VCaP (cell line): ENCODE results near the gene KLK11.

Experiments
- H3K27ac ChIP-seq: fragments of 450-650 bp; 2 replicates; pipeline ENCODE4 v1.5.1; 2017
- CTCF ChIP-seq: fragments of 450-650 bp; conservative IDR thresholded peaks from 2 replicates; pipeline ENCODE4 v1.5.1; 2017; ENCODE audit warnings: mild to moderate bottlenecking, moderate library complexity

The KLK11 gene

GRCh38 chr19:51044327-51044726 lies 17.9 kb upstream of the KLK11 start:
- no peak overlapping the region for H3K27ac ChIP-seq
- no peak for TF ChIP-seq CTCF

GRCh38 chr19:51043497-51043896 lies 17.1 kb upstream of the KLK11 start:
- no peak for TF ChIP-seq CTCF
- H3K27ac ChIP-seq: no peak overlapping the region

- H3K27ac ChIP-seq: no peak overlapping the region
- no peak for TF ChIP-seq CTCF
Measured at GRCh38 chr19:51040151-51040550, 13.7 kb upstream of the KLK11 start.

- TF ChIP-seq CTCF: no peak
- no peak overlapping the region for H3K27ac ChIP-seq
Measured at GRCh38 chr19:51036519-51036918, 10.1 kb upstream of the KLK11 start.

GRCh38 chr19:51034704-51035103 lies 8.3 kb upstream of the KLK11 start, which contains the start of gene KLK12:
Gene KLK12 (minus strand): TSS chr19:51035002. CDS start chr19:51034621, 381 bp downstream.
- H3K27ac ChIP-seq: no peak within 1 kb of the TSS
- no peak for TF ChIP-seq CTCF

- no peak for TF ChIP-seq CTCF
- H3K27ac ChIP-seq: no peak overlapping the region
Measured at GRCh38 chr19:51031880-51032225, 5.4 kb upstream of the KLK11 start.

GRCh38 chr19:51031220-51031879 lies 4.9 kb upstream of the KLK11 start:
- no peak for TF ChIP-seq CTCF

More at GRCh38 chr19:51031220-51031879, 4.9 kb upstream of the KLK11 start:
- no peak overlapping the region for H3K27ac ChIP-seq
